ENCODE measurements around the gene ZNF385A.
"Not testable (repeated sequence)": the region's sequence is repeated elsewhere in the genome, so short reads cannot be mapped to it uniquely, and the experiment has no call there.

ZNF385A gene

DNA sequence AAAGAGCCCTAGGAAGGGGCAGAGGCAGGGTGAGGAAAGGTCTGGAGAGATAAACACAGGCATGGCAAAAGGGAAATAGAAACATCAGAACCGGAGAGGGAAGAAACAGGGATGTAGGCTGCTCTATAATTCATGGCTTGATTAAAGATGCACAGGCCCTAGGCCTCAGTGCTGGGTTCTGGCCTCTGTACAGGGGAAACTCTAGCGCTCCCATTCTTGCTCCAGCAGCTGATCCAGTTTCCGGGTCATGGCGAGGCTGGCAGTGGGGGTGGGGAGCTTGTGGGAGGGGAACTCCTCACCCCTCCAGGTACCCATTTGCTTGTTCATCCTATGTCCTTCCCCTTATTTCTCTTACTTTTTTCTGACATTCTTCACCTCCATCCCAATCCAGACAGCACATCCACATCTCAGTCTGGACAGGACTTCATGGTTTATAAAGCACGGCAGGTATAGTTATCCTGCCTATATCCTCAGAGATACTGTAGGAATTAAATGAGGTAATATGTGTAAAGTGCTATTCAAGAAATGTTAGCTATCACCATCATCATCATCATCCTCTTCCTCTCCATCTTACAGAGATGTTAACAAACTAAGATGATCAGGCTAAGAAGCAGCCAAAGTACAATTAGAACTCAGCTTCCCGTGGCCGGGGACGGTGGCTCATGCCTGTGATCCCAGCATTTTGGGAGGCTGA, 12.3 kb downstream of the ZNF385A start:
- peak; percentile 56 for DNase-seq

DNA sequence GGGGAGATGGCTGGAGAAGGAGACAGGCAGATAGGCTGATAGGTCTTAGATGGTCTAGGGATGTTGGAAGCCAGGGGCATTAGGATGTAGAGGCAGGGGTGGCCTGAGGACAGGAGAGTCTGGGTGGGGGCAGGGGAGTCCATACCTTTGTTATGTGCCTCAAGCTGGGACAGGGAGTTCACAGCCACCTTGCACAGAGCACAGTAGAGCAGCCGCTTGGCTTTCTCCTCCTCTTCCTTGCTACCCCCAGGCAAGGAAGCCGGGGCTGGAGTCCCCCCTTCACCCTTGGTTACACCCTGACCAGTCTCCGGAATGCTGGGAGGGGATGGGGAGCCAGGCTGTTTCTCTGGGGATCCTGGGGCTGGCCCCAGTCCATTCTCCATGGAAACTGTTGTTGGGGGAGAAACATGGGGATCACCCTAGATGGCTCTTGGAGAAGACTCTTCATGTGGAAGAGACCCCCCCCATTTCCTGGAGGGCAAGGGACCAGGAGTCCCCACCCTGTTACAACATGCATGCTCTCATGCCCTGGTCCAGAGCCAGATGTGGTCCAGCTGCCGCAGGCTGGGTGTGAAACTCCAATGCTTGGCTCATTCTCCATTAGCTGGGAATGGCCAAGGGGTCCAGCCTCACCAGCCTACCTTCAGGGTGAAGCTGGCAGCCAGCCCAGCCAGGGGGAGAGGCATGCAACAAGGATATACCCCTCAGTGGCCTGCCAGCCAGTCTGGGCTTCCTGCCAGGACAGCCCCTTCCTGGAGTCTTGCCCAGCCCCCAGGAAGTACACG, 13.0 kb downstream of the ZNF385A start:
- no peak for DNase-seq

DNA sequence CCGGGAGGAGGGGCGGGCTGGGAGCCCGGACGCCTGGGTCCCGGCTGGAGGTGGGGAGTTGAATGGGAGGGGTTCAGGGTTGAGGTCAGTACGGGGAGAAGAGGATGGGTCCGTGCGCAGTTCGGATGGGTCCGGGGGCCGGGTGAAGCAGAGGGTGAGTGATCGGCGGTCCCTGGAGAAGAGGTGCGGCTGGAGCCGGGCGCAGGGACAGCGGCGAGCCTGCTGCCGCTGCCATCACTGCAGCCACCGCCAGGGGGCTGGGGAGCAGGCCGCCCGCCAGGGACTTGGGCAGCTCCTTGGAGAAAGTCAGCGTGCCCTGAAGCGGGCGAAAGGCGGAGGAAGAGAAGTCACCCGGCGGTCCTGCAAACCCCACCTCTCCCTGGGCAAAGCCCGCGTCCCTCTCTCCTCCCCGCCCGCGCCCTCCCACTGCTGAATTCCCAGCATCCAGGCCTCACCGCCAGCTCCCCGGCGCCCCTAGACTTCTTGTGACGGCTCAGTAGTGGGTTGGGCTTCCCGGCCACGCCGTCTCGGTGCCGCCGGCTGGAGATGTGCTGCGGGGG, 14.3 kb downstream of the ZNF385A start:
- peak; percentile 23 for DNase-seq

DNA sequence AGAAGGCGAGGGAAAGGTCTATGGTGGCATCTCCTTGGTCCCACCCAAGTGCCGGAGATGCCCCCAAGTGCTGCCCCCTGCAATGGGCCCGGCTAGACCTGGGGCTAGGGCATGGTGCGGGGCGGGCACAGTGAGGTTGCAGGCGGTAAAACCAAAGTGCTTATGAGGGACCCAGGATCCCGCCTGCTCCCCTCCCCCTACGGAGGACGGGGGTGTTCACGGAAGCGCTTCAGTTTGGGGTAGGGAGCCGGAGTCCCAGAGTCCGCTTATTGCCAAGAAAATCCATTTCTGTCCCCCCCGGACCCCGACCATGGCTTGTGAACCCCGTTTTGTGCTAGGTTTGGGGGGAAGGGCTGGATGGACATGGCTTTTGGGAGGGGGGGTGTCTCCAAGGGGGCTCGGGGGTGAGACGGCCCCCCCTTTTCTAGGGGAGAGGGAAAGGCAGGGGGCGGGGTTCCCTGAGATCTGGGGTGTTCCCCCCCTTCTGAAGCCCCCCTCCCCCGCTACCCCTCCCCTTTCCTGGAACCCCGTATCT, 14.9 kb downstream of the ZNF385A start:
- DNase-seq = no peak

DNA sequence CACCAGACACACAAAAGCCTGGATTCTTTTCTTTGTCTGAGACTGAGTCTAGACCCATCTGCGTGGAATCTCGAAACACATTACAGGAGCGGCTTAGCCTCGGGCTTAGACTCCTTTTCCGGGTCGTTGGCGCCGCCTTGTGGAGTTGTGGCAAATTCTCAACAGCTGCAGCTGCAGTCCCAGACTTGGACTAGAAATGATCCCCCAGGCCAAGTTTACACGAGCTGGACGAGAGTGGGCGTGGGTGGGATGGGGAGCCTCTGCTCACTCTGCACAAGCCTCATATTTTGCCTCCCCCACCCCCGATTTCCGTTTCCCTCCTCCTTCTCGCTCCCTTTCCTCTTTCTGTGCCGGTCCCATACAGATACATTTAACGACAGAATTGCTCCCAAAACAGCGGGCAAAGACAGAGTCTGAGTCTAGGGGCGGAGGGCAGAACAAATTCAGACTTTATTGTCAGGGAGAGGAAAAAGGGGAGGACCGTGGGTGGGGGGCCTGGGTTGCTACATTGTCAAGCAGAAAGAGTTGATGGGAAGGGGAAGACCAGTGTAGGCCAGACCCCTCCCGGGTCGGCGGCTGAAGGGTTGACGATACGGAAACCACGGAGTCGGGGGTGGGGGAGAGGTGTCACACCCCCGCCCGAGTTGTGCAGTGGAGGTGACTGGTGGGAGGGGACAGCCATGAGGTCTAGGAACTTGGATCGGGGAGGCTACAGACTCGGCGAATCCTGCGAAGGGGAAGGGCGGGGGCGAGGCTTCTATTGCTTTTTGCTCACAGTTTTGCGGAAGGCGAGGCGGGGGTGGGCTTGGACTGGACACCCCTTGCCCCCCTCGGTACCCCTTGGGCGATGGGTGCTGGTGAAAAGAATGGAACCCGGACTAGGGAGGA, 15.6 kb downstream of the ZNF385A start:
- DNase-seq = peak; percentile 49

DNA sequence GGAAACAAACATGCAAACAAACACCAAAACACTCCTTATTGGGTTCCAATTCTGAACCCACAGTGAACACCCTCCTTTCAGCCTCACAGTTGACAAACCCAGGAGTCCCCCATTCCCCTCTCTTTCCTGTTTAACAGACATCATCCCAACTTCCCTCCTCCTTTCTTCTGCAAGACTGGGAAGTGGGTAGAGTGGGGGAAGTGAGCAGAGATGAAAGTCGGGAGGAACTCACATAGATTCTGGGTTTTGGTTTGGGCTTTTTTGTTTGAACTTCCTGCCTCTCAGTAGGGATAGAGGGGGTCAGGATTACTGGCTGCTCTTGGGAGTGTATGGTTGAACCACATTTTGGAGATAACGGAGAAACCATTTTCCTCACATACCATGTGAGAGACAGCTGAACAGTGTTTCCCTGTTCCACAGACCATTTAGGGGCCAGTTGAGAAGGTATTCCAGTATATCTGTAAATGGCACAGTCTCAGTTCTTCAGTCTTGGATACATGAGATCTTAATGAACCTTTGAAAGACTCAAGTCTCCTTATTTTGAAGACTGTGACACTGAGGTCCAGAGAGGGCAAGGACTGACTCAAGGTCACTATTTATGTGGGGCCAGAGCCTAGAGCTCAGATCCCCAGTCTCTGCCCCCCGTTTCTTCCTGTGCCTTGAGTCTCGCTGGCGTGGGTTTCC, 16.4 kb downstream of the ZNF385A start:
- no peak for DNase-seq

DNA sequence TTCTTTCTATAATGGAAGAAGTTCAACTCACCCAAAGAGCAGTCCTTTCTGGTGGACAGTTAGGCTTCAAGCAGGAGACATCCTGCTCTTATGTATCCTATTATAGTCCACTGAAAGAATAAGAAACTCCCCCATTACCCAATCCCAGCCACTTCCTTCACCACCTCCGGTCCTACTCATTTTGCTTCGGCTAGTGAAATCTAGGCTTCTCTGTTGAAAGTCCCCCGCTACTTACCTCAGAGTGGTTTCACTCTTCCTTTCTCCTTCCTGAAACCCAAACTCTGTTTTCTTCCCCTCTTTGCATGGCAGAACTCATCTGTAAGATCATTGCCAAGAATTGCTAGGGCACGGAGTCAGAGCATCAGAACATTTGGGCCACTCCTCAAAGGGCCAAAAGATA, 20.1 kb downstream of the ZNF385A start, which contains the start of gene GPR84:
GPR84 (minus strand) TSS at position 74 of the 400 bp plus-strand sequence. CDS start 635 bp downstream, outside the sequence.
- DNase-seq = no peak

DNA sequence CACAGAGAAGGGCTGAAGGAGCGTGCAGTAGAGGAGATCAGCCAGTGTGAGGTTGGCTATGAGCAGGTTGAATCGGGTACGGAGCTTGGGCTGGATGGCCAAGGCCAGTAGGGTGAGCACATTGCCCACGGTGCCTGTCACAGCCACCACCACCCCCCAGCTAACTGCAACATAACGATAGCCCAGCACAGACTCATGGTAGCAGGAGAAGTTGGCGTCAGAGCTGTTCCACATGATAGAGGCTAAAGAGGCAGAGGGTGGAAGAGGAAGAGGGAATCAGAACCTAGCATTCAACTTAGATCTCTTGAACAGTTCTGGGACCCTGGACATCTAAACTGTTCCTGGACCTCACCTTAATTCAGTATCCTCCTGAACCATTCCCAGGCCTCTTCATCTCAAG, 20.9 kb downstream of the ZNF385A start:
- no peak for DNase-seq

DNA sequence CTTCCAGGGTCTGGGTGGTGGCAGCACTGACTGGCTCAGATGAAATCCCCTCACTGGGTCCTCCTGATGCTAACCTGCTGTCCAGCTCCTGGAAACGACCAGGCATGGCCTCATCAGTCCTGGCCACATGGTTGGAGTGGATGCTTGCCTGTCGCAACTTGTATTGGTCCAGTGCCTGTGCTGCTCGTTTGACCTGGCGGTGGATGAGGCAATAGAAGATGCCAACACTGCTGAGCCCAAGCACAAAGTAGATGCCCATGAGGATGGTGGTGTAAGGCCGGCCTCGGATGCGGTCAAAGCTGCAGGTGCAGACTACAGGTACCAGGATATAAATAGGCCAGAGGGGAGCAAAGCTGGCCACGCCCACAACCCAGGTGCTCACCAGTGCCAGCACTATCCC, 21.5 kb downstream of the ZNF385A start:
- no peak for DNase-seq

DNA sequence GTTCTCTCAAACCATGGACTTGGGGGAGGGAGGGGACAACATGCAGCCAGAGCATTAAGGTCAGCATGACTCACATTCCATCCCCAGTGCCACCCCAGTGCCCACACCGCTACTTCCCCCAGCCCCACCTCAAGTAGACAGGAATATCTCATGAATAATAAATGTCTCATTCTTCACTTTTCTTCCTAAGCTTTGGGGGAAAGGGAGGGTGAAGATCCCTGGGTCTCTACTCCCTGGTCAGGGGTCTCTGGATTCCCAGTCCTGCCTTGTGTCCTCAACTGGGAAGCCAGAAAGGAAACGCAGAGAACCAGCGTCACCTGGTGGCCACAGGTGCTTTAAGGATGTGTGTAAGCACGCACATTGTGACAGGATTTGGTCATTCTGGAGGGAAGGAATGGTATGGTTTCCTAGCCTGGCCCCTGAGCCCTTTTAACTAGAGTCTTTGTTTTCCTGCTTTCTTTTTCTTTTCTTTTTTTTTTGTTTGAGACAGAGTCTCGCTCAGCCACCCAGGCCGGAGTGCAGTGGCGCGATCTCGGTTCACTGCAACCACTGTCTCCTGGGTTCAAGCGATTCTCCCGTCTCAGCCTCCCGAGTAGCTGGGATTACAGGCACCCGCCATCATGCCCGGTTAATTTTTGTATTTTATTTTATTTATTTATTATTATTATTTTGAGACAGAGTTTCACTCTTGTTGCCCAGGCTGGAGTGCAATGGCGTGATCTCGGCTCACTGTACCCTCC, 23.6 kb downstream of the ZNF385A start:
- DNase-seq = peak; percentile 50

DNA sequence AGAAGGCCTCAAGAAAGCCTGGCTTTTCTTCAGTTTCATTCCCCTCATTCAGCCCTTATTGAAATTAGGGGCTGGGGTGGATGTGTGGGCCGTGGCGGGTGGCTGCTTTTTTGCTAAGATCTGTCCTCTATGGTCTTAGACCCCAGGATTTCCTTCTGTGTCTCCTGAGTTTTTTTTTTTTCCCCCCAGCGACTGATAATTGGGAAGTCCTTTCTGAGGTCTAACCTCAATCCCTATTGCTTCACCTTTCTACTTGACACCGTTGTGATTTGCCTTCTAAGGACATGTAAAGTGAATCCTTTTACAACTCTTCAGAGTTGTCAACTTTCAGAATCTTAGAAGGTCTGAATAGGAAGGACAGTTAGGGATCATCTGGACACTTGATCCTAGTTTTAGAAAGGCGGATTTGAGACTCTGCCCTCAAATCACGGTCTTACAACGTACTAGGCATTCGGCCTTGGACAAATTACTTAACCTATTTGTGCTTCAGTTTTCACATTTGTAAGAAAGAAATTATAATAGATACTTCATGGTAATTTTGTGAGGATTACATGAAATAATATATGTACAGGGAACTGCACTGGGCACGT, 24.7 kb downstream of the ZNF385A start:
- DNase-seq = no peak

DNA sequence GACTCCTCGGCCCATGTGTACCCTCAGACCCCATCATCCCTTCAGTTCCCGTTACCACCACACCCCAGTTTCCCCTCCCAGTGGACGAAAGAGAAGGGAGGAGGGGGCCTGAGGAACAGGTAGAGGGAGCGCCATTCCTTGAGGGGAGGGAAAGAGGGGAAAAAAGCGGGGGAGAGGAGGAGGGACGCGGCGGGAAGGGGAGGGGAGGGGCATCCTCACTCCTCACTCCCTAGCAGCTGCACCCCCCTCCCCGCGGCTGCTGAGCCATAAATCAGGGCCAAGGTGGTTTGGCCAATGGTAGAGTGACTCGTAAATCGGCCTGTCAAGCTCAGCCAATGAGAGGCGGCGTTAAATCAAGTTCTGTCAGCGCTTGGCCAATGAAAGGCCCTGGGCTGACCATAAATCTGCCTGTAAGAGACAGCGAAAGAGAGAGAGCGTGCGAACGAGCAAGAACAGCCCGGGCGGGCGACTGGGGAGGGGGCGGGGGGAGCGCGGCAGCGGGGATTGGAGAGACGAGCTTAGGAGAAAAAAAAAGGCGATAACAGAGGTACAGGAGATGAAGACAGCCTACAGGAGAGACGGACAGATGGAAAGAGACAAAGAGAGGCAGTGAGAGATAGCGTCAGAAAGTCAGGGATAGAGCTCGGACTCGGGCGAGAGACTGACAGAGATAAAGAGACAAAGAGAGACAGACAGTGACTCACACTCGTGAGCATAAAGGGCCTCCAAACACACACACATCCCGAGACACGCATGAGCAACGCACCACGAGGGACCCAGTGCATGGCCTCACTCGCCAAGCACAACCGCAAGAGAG, 25.4 kb downstream of the ZNF385A start:
- peak; percentile 95 for DNase-seq

DNA sequence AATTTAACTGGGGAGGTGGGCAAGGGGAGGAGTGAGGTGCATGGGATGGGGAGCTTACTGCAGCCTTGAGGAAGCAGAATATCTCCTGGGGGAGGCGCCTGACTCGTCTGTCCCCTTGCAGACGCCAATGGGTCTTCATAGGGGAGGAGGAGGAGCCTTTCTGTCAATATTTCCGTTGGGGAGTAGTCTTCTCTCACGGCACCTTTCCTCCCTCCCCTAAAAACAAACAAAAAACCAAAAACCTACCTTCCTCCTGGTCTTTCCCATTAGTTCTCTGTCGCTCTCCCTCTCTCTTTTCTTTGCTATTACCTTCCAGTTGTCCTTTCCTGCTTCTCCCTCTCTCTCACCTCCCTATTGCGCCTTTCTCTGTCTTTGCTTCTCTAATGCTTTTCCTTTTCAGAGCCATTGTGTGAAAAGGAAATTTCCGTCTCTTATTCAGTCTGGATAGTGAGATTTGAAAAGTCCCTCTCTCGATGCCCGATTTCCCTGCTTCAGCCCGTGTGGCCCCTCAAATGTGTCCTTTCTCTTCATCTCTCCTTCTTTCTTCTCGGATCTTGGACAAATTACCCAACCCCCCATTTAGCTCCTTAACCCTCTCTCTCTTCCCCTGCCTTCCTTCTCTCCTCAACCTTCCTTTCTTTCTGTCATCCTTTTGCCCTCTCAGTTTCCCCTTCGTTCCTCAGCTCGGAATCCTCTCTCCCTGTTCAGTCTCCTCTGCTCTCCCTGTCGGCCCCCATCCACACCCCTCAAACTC, 26.2 kb downstream of the ZNF385A start:
- DNase-seq = peak; percentile 61

DNA sequence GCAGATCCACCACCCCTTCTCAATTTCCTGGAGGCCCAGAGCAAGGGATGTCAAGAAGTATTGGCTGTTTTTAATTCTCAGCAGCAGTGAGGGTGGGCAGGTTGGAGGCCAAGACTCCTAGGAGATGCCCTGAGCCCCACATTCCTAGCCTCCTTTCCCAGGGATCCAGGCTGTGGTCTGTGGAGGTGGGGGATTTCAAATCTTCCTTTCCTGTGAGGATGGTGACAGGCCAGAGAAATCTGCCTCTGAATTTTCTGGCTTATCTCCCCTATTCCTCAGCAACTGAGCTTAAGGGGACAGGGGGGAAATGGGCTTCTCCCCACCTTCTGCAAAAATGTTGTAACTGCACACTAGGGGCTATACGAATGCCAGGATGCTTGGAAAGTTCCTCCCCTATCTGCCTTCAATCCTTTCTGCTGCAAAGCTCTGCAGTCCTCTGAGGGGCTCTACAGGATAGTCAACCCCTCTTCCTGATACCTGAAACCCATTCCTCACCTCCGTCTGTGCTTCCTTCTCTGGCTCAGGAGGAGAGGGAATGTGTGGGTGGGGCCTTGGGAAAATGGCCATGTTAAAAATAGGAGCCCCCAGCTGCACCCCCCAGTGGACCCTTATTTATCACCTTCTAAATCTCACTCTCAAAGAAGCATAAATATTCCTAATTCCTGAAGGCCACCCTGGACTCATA, 26.9 kb downstream of the ZNF385A start:
- DNase-seq = no peak

DNA sequence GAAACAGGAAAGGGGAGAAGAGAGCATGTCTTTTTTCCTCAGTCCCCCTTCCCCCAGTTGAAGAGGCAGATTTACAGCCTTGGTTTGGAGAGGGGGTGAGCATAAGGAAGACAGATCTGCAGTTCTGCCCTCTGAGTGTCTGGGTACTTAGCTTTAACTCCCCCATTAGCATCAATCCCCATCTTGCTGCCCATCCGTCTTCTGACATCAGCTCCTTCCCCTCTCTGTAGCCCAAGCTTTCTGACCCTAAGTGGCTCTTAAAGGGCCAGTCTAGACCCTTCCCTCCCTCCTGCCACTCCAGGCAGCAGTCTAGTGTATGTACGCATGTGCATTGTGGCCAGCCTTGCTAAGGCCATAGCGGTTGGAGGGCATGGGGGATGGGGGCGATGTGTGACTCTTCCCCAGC, 27.6 kb downstream of the ZNF385A start:
- DNase-seq = peak; percentile 37

DNA sequence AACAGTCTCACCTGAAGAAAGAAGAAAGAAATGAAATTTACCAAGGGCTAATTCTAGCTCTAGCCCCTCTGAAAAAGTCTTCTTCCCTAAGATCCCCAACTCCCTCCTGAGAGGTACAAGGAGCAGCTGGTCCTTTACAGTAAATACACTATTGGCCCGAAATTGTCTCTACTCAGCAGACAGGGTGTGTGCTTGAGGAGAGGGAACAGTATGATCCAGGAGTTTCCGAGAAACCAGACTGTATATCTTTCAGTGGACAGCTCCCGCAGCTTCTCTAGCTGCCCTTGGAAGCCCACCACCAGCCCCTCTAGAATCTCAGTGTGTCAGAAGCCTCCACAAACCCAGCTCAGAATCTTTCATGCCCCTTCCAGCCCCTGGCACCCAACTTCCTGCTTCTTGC, 28.3 kb downstream of the ZNF385A start:
- DNase-seq = no peak

DNA sequence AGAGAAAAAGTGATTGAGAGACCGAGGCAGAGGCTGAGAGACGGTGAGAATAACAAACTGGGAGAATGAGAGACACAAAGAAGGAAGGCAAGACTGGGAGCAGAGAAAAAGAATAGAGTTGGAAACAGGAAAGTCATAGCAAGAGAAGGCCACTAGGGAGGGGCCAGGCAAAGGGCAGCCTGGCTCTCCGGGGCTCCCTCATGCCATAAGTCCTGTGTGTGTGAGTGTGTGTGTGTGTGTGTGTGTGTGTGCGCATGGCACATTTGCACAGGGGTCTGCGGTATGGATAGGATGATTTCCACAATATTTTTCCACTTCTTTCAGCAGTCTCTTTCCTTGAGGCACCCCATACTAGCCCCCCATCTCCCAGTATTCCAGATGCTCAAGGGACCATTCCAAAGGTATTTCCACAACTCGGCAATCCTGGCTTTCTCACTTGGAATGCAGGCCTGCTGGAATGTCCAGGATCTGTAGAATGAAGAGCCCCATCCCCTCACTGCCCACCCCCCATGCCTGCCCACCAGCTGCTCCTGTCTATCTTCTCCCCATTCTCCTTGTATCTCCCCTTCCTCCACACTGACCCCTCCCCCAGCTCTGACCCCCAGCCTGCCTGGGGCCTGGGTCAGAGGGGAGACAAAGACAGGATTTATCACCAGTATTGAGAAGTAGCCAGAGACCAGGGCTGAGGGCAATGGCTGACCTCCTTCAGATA, 29.3 kb downstream of the ZNF385A start:
- no peak for DNase-seq

DNA sequence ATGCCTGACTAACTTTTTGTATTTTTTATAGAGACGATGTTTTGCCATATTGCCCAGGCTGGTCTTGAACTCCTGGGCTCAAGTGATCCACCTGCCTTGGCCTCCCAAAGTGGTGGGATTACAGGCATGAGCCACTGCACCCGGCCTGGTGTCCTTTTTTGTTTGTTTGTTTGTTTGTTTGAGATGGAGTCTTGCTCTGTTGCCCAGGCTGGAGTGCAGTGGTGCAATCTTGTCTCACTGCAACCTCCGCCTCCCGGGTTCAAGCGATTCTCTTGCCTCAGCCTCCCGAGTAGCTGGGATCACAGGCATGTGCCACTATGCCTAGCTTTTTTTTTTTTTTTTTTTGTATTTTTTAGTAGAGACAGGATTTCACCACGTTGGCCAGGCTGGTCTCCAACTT, 30.3 kb downstream of the ZNF385A start:
- not testable (repeated sequence) for DNase-seq
